ENCODE data around the gene MTMR1.

MTMR1 gene

GRCh38 chrX:150779385-150779784 is 86.2 kb downstream of the MTMR1 start:
- no peak for DNase-seq (ENCODE audit: low spot score)

GRCh38 chrX:150781677-150782076 is 88.5 kb downstream of the MTMR1 start:
- DNase-seq (ENCODE audit: low spot score) = no peak

- DNase-seq (ENCODE audit: low spot score) = no peak
Observed at GRCh38 chrX:150790021-150790420, 96.8 kb downstream of the MTMR1 start.

- DNase-seq (ENCODE audit: low spot score) = no peak
Observed at GRCh38 chrX:150792949-150793527, 99.8 kb downstream of the MTMR1 start.

GRCh38 chrX:150805736-150806135 is 112.5 kb downstream of the MTMR1 start:
- no peak for DNase-seq (ENCODE audit: low spot score)

- no peak for DNase-seq (ENCODE audit: low spot score)
Observed at GRCh38 chrX:150806827-150807226, 113.6 kb downstream of the MTMR1 start.

- no peak for DNase-seq (ENCODE audit: low spot score)
Observed at GRCh38 chrX:150813922-150814321, 120.7 kb downstream of the MTMR1 start.
